HEK293T (cell line): ENCODE results near the gene CAPN12.

ENCODE experiments used
- CTCF ChIA-PET: fragments of 350-600 bp; formaldehyde crosslinking; extraction: SDS; loops from one replicate; lab custom pipeline; 2021; ENCODE audit warnings: antibody characterized with exemption, inconsistent platforms; lab: Yijun Ruan, JAX
- POLR2A ChIA-PET: fragments of 350-600 bp; formaldehyde crosslinking; extraction: SDS; loops from one replicate; lab custom pipeline; 2020; ENCODE audit warnings: antibody characterized with exemption, inconsistent platforms; lab: Yijun Ruan, JAX
- DNase-seq: peaks from one replicate; pipeline ENCODE4 v3.0.0; 2012; ENCODE audit warnings: mixed read lengths; ENCODE audit errors: extremely low spot score
- ARNT ChIP-seq: fragments of 450-650 bp; IDR thresholded peaks from 2 replicates; pipeline ENCODE4 v1.6.1; 2017; ENCODE audit warnings: mild to moderate bottlenecking
- BHLHE40 ChIP-seq: fragments of 450-650 bp; IDR thresholded peaks from 2 replicates; pipeline ENCODE4 v1.6.1; 2016; ENCODE audit warnings: mild to moderate bottlenecking, moderate library complexity, borderline replicate concordance
- CTBP1 ChIP-seq: fragments of 450-650 bp; IDR thresholded peaks from 2 replicates; pipeline ENCODE4 v1.6.1; 2016; ENCODE audit warnings: borderline replicate concordance
- ELF4 ChIP-seq: fragments of 450-650 bp; IDR thresholded peaks from 2 replicates; pipeline ENCODE4 v1.6.1; 2017; ENCODE audit warnings: antibody characterized with exemption
- FOXA1 ChIP-seq: fragments of 450-650 bp; IDR thresholded peaks from 2 replicates; pipeline ENCODE4 v1.6.1; 2016; ENCODE audit warnings: mild to moderate bottlenecking
- FOXK2 ChIP-seq: fragments of 450-650 bp; IDR thresholded peaks from 2 replicates; pipeline ENCODE4 v1.6.1; 2016; ENCODE audit warnings: mild to moderate bottlenecking
- FOXM1 ChIP-seq: fragments of 450-650 bp; IDR thresholded peaks from 2 replicates; pipeline ENCODE4 v1.6.1; 2017; ENCODE audit warnings: mild to moderate bottlenecking, borderline replicate concordance
- HDGF ChIP-seq: fragments of 450-650 bp; IDR thresholded peaks from 2 replicates; pipeline ENCODE4 v1.6.1; 2017; ENCODE audit warnings: antibody characterized with exemption, borderline replicate concordance
- L3MBTL2 ChIP-seq: fragments of 450-650 bp; conservative IDR thresholded peaks from 2 replicates; pipeline ENCODE4 v1.6.1; 2016; ENCODE audit warnings: mild to moderate bottlenecking
- LEF1 ChIP-seq: fragments of 450-650 bp; IDR thresholded peaks from 2 replicates; pipeline ENCODE4 v1.6.1; 2017; ENCODE audit warnings: mild to moderate bottlenecking, borderline replicate concordance
- NFRKB ChIP-seq: fragments of 450-650 bp; IDR thresholded peaks from 2 replicates; pipeline ENCODE4 v1.6.1; 2016; ENCODE audit warnings: mild to moderate bottlenecking, moderate library complexity
- SP1 ChIP-seq: fragments of 450-650 bp; IDR thresholded peaks from 2 replicates; pipeline ENCODE4 v1.6.1; 2017
- SUZ12 ChIP-seq: fragments of 450-650 bp; IDR thresholded peaks from 2 replicates; pipeline ENCODE4 v1.6.1; 2016; ENCODE audit warnings: mild to moderate bottlenecking
- TARDBP ChIP-seq: fragments of 450-650 bp; IDR thresholded peaks from 2 replicates; pipeline ENCODE4 v1.6.1; 2016
- ZNF384 ChIP-seq: fragments of 450-650 bp; IDR thresholded peaks from 2 replicates; pipeline ENCODE4 v1.6.1; 2016
- TF ChIP-seq, protein P1 (sequence below): fragments of 450-650 bp; IDR thresholded peaks from 2 replicates; pipeline ENCODE4 v1.6.1; 2016

Gene CAPN12

DNA sequence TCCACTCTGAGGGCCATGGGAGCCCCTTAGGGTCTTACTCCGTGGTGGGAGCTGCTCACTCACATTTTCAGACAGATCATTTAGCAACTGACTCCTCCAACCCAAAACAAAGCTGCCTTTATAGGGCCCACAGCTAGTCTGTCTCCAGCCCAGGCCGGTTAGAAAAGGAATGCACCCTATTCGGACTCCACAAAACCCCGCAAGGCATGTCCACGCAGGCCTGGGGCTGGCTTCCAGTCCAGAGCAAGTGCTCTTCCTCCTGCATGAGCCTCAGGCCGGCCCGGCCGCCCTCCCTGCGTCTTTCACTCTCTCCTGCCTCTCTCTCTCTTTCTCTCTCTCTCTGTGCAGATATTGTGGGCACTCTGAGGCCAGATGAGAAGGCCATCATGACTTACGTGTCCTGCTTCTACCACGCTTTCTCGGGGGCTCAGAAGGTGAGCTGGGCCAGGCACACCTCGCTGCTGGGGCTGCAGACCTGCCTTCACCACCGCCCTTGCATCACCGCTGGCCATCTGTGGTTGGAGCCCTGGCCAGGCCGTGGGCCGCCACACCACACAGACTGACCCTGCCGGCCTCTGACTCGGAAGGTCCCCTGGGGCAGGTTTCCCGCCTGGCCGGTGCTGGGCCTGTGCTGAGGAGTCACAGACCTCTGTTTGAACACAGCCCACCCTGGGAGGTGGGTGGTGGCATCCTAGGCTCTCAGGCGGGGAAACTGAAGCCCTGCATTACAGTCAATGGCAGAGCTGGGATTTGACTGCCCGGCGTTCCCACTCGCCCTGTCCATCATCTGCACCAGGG, 33.1 kb downstream of the CAPN12 start:
- TF ChIP-seq ELF4 (no peak), SP1 (no peak), TARDBP (no peak), ARNT (no peak), SUZ12 (no peak), L3MBTL2 (no peak), HDGF (no peak), FOXM1 (no peak), BHLHE40 (no peak), ZNF384 (no peak), LEF1 (no peak), FOXK2 (no peak), CTBP1 (no peak), NFRKB (no peak), FOXA1 (no peak)
- TF ChIP-seq, protein P1, sequence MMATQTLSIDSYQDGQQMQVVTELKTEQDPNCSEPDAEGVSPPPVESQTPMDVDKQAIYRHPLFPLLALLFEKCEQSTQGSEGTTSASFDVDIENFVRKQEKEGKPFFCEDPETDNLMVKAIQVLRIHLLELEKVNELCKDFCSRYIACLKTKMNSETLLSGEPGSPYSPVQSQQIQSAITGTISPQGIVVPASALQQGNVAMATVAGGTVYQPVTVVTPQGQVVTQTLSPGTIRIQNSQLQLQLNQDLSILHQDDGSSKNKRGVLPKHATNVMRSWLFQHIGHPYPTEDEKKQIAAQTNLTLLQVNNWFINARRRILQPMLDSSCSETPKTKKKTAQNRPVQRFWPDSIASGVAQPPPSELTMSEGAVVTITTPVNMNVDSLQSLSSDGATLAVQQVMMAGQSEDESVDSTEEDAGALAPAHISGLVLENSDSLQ: no peak
- DNase-seq: no peak
- CTCF ChIA-PET: no interaction called here

DNA sequence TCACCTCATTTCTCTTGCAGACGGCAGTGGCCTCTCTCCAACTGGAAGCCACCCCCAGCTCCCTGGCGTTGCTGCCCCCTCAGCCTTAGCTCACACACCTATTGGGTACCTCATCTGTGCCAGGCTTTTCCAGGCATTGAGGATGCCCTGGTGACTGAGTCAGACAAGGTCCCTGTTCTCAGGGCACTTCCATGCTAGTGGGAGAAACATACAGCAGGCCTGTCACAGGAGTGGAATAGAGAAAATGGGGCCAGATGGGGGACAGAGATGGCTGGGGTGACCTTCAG, 33.9 kb downstream of the CAPN12 start:
- ChIA-PET CTCF (no interaction called here), POLR2A (no interaction called here)
- no peak for TF ChIP-seq HDGF
- TF ChIP-seq FOXM1: no peak
- no peak for TF ChIP-seq NFRKB
- no peak for TF ChIP-seq SUZ12
- TF ChIP-seq FOXK2: no peak
- TF ChIP-seq ZNF384: no peak
- TF ChIP-seq, protein P1: no peak
- no peak for TF ChIP-seq BHLHE40
- TF ChIP-seq L3MBTL2: no peak
- no peak for TF ChIP-seq TARDBP
- TF ChIP-seq FOXA1: no peak
- no peak for TF ChIP-seq LEF1
- TF ChIP-seq SP1: no peak
- no peak for TF ChIP-seq ARNT
- no peak for TF ChIP-seq ELF4
- no peak for TF ChIP-seq CTBP1
- no peak for DNase-seq

More for the DNA sequence above, 33.1 kb downstream of the CAPN12 start:
- POLR2A ChIA-PET: no interaction called here

DNA sequence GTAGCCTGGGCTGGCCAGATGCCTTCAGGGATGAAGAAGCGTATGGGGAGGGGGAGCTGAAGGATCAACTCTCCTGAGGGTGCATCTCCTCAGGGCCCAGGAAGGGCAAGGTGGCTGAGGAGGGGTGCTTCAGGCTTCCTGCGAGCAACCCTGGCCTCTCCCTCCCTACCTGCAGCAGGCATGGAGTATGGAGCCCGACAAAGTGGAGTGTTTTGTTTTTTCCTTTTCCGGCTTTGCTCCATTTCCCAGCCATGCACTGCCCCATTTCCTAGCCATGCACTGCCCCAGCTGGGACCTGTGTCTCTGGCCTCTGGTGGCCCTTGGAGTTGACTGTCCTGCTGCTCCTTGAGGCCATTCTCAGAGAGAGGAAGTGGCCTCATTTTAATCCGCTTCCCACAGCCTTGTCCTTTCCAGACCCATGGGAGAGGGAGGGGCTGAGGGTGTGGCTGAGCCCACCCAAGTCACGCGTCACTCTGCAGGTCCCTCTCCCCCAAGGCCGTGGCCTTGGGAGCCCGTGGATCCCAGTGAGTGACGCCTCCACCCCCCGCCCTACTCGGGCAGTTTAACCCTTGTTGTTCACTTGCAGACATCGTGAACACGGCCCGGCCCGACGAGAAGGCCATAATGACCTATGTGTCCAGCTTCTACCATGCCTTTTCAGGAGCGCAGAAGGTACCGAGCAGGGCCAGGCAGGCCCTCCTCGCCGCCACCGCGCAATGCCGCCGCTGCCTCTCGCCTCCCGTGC, 34.4 kb downstream of the CAPN12 start:
- no peak for DNase-seq
- ChIA-PET CTCF (no interaction called here), POLR2A (no interaction called here)
- TF ChIP-seq, protein P1: no peak

DNA sequence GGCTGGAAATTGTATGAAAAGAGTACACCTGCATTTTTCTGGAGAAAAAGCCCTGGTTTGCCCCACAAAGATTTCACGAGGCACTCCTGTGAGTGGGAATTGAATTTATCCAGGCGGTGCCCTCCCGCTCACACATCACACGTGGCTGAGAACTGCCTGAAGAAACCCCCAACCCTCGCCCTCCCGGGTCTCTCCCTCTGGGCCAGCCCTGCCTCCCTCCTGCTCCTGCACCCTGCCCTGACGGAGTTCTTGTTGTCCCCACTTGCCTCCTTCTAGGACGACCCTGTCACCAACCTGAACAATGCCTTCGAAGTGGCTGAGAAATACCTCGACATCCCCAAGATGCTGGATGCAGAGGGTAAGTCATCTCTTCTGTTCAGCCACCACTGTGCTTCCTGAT, 35.2 kb downstream of the CAPN12 start:
- ChIA-PET CTCF (no interaction called here), POLR2A (no interaction called here)
- TF ChIP-seq CTBP1 (no peak), ZNF384 (no peak), NFRKB (no peak), HDGF (no peak), BHLHE40 (no peak), FOXA1 (no peak), L3MBTL2 (no peak), SUZ12 (no peak)
- DNase-seq: no peak

DNA sequence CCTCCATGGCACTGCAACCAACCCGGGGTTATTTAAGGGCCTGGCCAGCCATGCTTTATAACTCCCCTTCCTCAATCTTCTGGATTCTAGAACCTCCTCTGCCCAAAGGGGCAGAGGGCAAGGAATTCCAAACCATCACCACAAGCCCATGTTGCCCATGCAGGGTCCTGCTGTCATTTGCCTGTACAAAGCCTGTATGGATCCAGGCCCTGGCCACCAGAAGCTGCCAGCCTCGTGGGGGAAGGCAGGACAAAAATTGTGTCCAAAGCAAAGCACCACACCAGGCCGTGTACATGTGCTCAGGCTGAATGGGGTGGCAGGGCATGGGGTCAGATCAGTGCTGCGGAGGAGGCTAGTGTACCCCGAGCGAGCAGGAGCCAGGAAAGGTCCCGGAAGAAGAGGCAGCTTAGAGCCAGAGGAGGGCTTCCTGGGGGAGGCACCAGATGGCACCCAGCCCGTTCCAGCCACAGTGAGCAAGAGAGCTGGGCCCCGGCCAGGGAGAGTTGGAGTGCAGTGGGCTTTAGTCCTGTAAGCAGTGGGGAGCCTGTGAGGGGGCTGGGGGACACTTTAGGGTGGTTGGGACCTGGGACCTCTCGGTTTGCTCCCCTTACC, 35.8 kb downstream of the CAPN12 start:
- CTCF ChIA-PET: no interaction called here

More for the DNA sequence above, 35.8 kb downstream of the CAPN12 start:
- no peak for DNase-seq
- POLR2A ChIA-PET: no interaction called here
- TF ChIP-seq, protein P1: no peak
- TF ChIP-seq FOXK2: no peak
- no peak for TF ChIP-seq CTBP1
